HepG2 (cell line): Measurements from ENCODE around the gene SLC11A1. TPM values are rescaled to one million over a fixed set of nuclear protein-coding genes. Genes with fewer than 3 reads are reported as not detected.
A peak's percentile ranks its signal among the peaks of the same experiment; 100 is the strongest.

Experiments used
- AKAP8 ChIP-seq: sonication (generic); formaldehyde crosslinking; IDR thresholded peaks from 2 replicates; pipeline ENCODE4 v1.5.1; 2020; ENCODE audit warnings: mild to moderate bottlenecking, missing genetic modification reagents
- CREB1 ChIP-seq, 2 experiments: fragments of 450-650 bp in 1 of 2; IDR thresholded peaks; 2 replicates each; pipeline ENCODE4 v1.6.1; 2016 to 2017; ENCODE audit warnings: control low read depth in 1 of 2, mild to moderate bottlenecking in 1 of 2, missing compliant biosample characterization in 1 of 2, missing genetic modification characterization in 1 of 2
- EED ChIP-seq: sonication (generic); formaldehyde crosslinking; IDR thresholded peaks from 2 replicates; pipeline ENCODE4 v1.5.0; 2020; ENCODE audit warnings: mild to moderate bottlenecking, missing genetic modification reagents
- FIP1L1 ChIP-seq: fragments of 200-400 bp; formaldehyde crosslinking; IDR thresholded peaks from 2 replicates; pipeline ENCODE4 v1.6.1; 2018; ENCODE audit warnings: low read depth, mild to moderate bottlenecking, low read length, moderate library complexity, borderline replicate concordance; ENCODE audit not compliant: insufficient read depth
- FOXA1 ChIP-seq, 2 experiments: fragments of 450-650 bp in 1 of 2; sonication (generic) in 1 of 2; formaldehyde crosslinking in 1 of 2; IDR thresholded peaks; 2 replicates each; pipeline versions ENCODE4 v1.4.0 to v1.6.1; 2016 to 2020; ENCODE audit warnings: missing genetic modification reagents in 1 of 2
- HOXA9 ChIP-seq: sonication (generic); formaldehyde crosslinking; IDR thresholded peaks from 2 replicates; pipeline ENCODE4 v1.8.1; 2022; ENCODE audit warnings: missing genetic modification reagents, mild to moderate bottlenecking, moderate library complexity, borderline replicate concordance
- ISL2 ChIP-seq: sonication (generic); formaldehyde crosslinking; IDR thresholded peaks from 2 replicates; pipeline ENCODE4 v1.5.0; 2020; ENCODE audit warnings: missing genetic modification reagents
- ISX ChIP-seq: sonication (generic); formaldehyde crosslinking; conservative IDR thresholded peaks from 2 replicates; pipeline ENCODE4 v1.5.0; 2020; ENCODE audit warnings: missing genetic modification reagents
- NR2F1 ChIP-seq, 2 experiments: fragments of 450-650 bp in 1 of 2; formaldehyde crosslinking in 1 of 2; IDR thresholded peaks; 2 replicates each; pipeline versions ENCODE4 v1.5.0 to v1.6.1; 2016 to 2020; ENCODE audit warnings: mild to moderate bottlenecking in 1 of 2, missing compliant biosample characterization in 1 of 2, missing genetic modification reagents in 1 of 2, moderate library complexity in 1 of 2
- POGZ ChIP-seq: sonication (generic); formaldehyde crosslinking; IDR thresholded peaks from 2 replicates; pipeline ENCODE4 v1.4.0; 2020; ENCODE audit warnings: mild to moderate bottlenecking, missing genetic modification reagents
- RBFOX2 ChIP-seq: fragments of 200-400 bp; formaldehyde crosslinking; IDR thresholded peaks from 2 replicates; pipeline ENCODE4 v1.6.1; 2017; ENCODE audit warnings: low read depth, mild to moderate bottlenecking, low read length
- SNRNP70 ChIP-seq: fragments of 200-400 bp; formaldehyde crosslinking; IDR thresholded peaks from 2 replicates; pipeline ENCODE4 v1.6.1; 2017; ENCODE audit warnings: mild to moderate bottlenecking, low read depth, low read length, moderate library complexity
- SRY ChIP-seq: sonication (generic); formaldehyde crosslinking; IDR thresholded peaks from 2 replicates; pipeline ENCODE4 v1.8.0; 2022; ENCODE audit warnings: mild to moderate bottlenecking, missing genetic modification reagents
- ZBTB42 ChIP-seq: sonication (generic); formaldehyde crosslinking; IDR thresholded peaks from 2 replicates; pipeline ENCODE4 v1.5.0; 2020; ENCODE audit warnings: mild to moderate bottlenecking, missing genetic modification reagents
- ZFYVE20 ChIP-seq: sonication (generic); formaldehyde crosslinking; IDR thresholded peaks from 2 replicates; pipeline ENCODE4 v1.8.0; 2023; ENCODE audit warnings: low read depth, mild to moderate bottlenecking, moderate library complexity, missing genetic modification reagents, borderline replicate concordance
- ZNF337 ChIP-seq: sonication (generic); formaldehyde crosslinking; IDR thresholded peaks from 2 replicates; pipeline ENCODE4 v1.5.1; 2020; ENCODE audit warnings: missing genetic modification reagents, low read depth, mild to moderate bottlenecking, borderline replicate concordance
- ZNF564 ChIP-seq: sonication (generic); formaldehyde crosslinking; IDR thresholded peaks from 2 replicates; pipeline ENCODE4 v1.8.1; 2023; ENCODE audit warnings: mild to moderate bottlenecking, missing genetic modification reagents
- ZNF792 ChIP-seq: IDR thresholded peaks from 2 replicates; pipeline ENCODE4 v1.6.1; 2016
- polyA plus RNA-seq, 8 experiments: library from polyadenylated mRNA; depleted of rRNA in 3 of 8; stranded (reverse) in 7 of 8; unstranded in 1 of 8; fragments of >200 nt; fragmentation: Illumina TruSeq in 4 of 8; extraction: Trizol in 4 of 8; gene quantifications; 2 replicates each; pipeline versions ENCODE4 v1.2.1 to v1.2.3, GENCODE V29; 2011 to 2016; ENCODE audit warnings: low read depth in 4 of 8, missing spikeins in 1 of 8, mixed read lengths in 1 of 8; ENCODE audit not compliant: insufficient read depth in 1 of 8
- total RNA-seq, 5 experiments: library from RNA; depleted of rRNA; stranded (reverse); fragments of >200 nt; fragmentation: Illumina TruSeq; extraction: Trizol; gene quantifications; 2 replicates each; pipeline ENCODE4 v1.2.3, GENCODE V29; 2016; ENCODE audit warnings: low read depth in 1 of 5
- TF ChIP-seq, protein P1 (sequence below): sonication (generic); IDR thresholded peaks from 2 replicates; pipeline ENCODE4 v1.6.1; 2016; ENCODE audit warnings: low read depth, borderline replicate concordance
- TF ChIP-seq, protein P2 (sequence below): sonication (generic); formaldehyde crosslinking; IDR thresholded peaks from 2 replicates; pipeline ENCODE4 v1.4.0; 2020; ENCODE audit warnings: mild to moderate bottlenecking, missing genetic modification reagents
- TF ChIP-seq, protein P3 (sequence below): conservative IDR thresholded peaks from 2 replicates; pipeline ENCODE4 v1.6.1; 2018; ENCODE audit warnings: missing genetic modification reagents
- TF ChIP-seq, protein P4 (sequence below): sonication (generic); formaldehyde crosslinking; IDR thresholded peaks from 2 replicates; pipeline ENCODE4 v1.4.0; 2020; ENCODE audit warnings: missing genetic modification reagents, low read depth, mild to moderate bottlenecking, borderline replicate concordance

Gene SLC11A1
- total and polyA plus RNA-seq, 2 of the 13 experiments (the other 11 are each of a cell fraction or from before 2014, with no cell fraction given) = 0.33 to 2.3 TPM

DNA sequence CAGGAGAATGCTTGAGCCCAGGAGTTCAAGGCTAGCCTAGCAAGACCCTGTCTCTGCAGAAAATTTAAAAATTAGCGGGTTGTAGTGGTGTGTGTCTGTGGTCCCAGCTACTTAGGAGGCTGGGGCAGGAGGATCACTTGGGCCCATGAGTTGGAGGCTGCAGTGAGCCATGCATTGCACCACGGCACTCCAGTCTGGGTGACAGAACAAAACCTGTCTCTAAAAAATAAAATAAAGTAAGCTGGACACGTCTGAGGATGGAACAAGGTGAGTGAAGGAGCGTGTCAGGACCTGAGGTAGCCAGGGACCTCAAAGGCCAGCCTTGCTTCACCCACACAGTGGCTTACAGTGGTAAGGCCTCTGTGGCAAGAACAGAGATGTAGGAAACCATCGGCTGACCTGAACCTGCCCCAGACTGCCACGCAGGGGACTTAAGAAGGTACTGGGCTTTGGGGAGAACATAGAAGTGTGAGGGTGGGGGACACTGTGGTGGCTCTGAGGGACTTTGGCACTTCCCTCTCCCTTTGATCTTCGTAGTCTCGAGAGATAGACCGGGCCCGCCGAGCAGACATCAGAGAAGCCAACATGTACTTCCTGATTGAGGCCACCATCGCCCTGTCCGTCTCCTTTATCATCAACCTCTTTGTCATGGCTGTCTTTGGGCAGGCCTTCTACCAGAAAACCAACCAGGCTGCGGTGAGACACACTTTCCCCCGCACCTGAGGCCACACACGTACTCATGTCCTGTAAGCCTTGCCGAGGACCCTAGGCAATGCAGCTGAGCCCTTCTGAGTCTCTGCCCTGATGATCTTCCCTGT lies 7.5 kb downstream of the SLC11A1 start (continued):
- TF ChIP-seq POGZ (CRISPR knock-in tag) = no peak
- TF ChIP-seq, protein P1, sequence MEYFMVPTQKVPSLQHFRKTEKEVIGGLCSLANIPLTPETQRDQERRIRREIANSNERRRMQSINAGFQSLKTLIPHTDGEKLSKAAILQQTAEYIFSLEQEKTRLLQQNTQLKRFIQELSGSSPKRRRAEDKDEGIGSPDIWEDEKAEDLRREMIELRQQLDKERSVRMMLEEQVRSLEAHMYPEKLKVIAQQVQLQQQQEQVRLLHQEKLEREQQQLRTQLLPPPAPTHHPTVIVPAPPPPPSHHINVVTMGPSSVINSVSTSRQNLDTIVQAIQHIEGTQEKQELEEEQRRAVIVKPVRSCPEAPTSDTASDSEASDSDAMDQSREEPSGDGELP = no peak
- peak; percentile 47; the same call in 1 of the 2 replicates for TF ChIP-seq RBFOX2
- no peak for TF ChIP-seq ISX (CRISPR knock-in tag)
- no peak for TF ChIP-seq ZBTB42 (CRISPR knock-in tag)
- no peak for TF ChIP-seq HOXA9 (CRISPR knock-in tag)
- no peak for TF ChIP-seq SRY
- 0 out of 2 replicates have a peak, but pooled peaks have one; percentile 44 for TF ChIP-seq ZNF792 (CRISPR knock-in tag)
- TF ChIP-seq ZNF337 (CRISPR knock-in tag) = no peak
- no peak for TF ChIP-seq ISL2 (CRISPR knock-in tag)
- TF ChIP-seq, protein P2, sequence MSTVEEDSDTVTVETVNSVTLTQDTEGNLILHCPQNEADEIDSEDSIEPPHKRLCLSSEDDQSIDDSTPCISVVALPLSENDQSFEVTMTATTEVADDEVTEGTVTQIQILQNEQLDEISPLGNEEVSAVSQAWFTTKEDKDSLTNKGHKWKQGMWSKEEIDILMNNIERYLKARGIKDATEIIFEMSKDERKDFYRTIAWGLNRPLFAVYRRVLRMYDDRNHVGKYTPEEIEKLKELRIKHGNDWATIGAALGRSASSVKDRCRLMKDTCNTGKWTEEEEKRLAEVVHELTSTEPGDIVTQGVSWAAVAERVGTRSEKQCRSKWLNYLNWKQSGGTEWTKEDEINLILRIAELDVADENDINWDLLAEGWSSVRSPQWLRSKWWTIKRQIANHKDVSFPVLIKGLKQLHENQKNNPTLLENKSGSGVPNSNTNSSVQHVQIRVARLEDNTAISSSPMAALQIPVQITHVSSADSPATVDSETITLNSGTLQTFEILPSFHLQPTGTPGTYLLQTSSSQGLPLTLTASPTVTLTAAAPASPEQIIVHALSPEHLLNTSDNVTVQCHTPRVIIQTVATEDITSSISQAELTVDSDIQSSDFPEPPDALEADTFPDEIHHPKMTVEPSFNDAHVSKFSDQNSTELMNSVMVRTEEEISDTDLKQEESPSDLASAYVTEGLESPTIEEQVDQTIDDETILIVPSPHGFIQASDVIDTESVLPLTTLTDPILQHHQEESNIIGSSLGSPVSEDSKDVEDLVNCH (CRISPR knock-in tag) = no peak
- TF ChIP-seq, protein P3, sequence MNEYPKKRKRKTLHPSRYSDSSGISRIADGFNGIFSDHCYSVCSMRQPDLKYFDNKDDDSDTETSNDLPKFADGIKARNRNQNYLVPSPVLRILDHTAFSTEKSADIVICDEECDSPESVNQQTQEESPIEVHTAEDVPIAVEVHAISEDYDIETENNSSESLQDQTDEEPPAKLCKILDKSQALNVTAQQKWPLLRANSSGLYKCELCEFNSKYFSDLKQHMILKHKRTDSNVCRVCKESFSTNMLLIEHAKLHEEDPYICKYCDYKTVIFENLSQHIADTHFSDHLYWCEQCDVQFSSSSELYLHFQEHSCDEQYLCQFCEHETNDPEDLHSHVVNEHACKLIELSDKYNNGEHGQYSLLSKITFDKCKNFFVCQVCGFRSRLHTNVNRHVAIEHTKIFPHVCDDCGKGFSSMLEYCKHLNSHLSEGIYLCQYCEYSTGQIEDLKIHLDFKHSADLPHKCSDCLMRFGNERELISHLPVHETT = 0 out of 2 replicates have a peak, but pooled peaks have one; percentile 39
- TF ChIP-seq AKAP8 (CRISPR knock-in tag) = no peak
- TF ChIP-seq ZFYVE20 = no peak
- TF ChIP-seq FIP1L1 = no peak
- TF ChIP-seq, protein P4, sequence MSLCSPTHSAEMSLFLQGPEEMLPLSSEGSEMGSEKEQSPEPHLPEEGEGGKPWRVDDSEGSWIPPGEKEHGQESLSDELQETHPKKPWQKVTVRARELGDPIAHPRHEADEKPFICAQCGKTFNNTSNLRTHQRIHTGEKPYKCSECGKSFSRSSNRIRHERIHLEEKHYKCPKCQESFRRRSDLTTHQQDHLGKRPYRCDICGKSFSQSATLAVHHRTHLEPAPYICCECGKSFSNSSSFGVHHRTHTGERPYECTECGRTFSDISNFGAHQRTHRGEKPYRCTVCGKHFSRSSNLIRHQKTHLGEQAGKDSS (CRISPR knock-in tag) = no peak
- no peak for TF ChIP-seq SNRNP70
- no peak for TF ChIP-seq EED (CRISPR knock-in tag)
- TF ChIP-seq ZNF564 (CRISPR knock-in tag) = no peak
- TF ChIP-seq FOXA1 (IDR thresholded peaks at IDR 0.05) = no peak
- TF ChIP-seq FOXA1 (CRISPR knock-in tag; IDR thresholded peaks at IDR 0.05) = no peak
- no peak for TF ChIP-seq NR2F1 (CRISPR knock-in tag; IDR thresholded peaks at IDR 0.05)
- no peak for TF ChIP-seq CREB1 (IDR thresholded peaks at IDR 0.05)
- no peak for TF ChIP-seq CREB1 (CRISPR knock-in tag; IDR thresholded peaks at IDR 0.05)
